Neural cell (in vitro differentiated cells): ENCODE measurements around the gene CD300A.

ENCODE experiments used
- MXI1 ChIP-seq: fragments of 450-650 bp; conservative IDR thresholded peaks from 2 replicates; pipeline ENCODE4 v1.6.1; 2014; ENCODE audit warnings: antibody characterized with exemption, mild to moderate bottlenecking; ENCODE audit not compliant: poor library complexity, severe bottlenecking
- POLR2AphosphoS5 ChIP-seq: IDR thresholded peaks from 2 replicates; pipeline ENCODE4 v1.6.1; 2012
- TF ChIP-seq, protein P1 (sequence below): fragments of 450-650 bp; IDR thresholded peaks from 2 replicates; pipeline ENCODE4 v1.5.1; 2014; ENCODE audit warnings: antibody characterized with exemption, mild to moderate bottlenecking, moderate library complexity; ENCODE audit not compliant: poor library complexity, severe bottlenecking
- TF ChIP-seq, protein P2 (sequence below): IDR thresholded peaks from 2 replicates; pipeline ENCODE4 v1.6.1; 2012; ENCODE audit warnings: borderline replicate concordance

GRCh38 chr17:74452841-74453661 is 13.4 kb upstream of the CD300A start:
- TF ChIP-seq, protein P1, sequence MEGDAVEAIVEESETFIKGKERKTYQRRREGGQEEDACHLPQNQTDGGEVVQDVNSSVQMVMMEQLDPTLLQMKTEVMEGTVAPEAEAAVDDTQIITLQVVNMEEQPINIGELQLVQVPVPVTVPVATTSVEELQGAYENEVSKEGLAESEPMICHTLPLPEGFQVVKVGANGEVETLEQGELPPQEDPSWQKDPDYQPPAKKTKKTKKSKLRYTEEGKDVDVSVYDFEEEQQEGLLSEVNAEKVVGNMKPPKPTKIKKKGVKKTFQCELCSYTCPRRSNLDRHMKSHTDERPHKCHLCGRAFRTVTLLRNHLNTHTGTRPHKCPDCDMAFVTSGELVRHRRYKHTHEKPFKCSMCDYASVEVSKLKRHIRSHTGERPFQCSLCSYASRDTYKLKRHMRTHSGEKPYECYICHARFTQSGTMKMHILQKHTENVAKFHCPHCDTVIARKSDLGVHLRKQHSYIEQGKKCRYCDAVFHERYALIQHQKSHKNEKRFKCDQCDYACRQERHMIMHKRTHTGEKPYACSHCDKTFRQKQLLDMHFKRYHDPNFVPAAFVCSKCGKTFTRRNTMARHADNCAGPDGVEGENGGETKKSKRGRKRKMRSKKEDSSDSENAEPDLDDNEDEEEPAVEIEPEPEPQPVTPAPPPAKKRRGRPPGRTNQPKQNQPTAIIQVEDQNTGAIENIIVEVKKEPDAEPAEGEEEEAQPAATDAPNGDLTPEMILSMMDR, result no peak
- TF ChIP-seq POLR2AphosphoS5 (no peak), MXI1 (no peak)
- TF ChIP-seq, protein P2, sequence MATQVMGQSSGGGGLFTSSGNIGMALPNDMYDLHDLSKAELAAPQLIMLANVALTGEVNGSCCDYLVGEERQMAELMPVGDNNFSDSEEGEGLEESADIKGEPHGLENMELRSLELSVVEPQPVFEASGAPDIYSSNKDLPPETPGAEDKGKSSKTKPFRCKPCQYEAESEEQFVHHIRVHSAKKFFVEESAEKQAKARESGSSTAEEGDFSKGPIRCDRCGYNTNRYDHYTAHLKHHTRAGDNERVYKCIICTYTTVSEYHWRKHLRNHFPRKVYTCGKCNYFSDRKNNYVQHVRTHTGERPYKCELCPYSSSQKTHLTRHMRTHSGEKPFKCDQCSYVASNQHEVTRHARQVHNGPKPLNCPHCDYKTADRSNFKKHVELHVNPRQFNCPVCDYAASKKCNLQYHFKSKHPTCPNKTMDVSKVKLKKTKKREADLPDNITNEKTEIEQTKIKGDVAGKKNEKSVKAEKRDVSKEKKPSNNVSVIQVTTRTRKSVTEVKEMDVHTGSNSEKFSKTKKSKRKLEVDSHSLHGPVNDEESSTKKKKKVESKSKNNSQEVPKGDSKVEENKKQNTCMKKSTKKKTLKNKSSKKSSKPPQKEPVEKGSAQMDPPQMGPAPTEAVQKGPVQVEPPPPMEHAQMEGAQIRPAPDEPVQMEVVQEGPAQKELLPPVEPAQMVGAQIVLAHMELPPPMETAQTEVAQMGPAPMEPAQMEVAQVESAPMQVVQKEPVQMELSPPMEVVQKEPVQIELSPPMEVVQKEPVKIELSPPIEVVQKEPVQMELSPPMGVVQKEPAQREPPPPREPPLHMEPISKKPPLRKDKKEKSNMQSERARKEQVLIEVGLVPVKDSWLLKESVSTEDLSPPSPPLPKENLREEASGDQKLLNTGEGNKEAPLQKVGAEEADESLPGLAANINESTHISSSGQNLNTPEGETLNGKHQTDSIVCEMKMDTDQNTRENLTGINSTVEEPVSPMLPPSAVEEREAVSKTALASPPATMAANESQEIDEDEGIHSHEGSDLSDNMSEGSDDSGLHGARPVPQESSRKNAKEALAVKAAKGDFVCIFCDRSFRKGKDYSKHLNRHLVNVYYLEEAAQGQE, result no peak
